ENCODE data around the gene TJP1. TPM values are rescaled to one million over a fixed set of nuclear protein-coding genes. Genes with fewer than 3 reads are reported as not detected.

TJP1 gene
- total RNA-seq, 2 experiments from 2014 or later = not detected

DNA sequence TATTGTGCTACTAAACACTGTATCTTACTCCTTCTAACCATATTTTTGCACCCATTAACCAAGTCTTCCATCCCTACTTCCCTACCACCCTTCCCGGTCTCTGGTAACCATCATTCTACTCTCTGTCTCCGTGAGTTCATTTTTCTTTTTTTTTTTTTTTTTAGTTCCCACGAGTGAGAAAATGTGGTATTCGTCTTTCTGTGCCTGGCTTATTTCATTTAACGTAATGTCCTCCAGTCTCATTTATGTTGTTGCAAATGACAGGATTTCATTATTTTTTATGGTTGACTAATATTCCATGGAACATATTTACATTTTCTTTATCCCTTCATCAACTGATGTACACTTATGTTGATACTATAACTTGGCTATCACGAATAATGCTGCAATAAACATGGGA lies 31.7 kb downstream of the TJP1 start:
- ChIA-PET POLR2A (no interaction called here), CTCF (no interaction called here)
- Mint-ChIP-seq H3K4me1 (ENCODE audit: low read depth) (no peaks in the 10 kb centered on the region), H3K36me3 (ENCODE audit: low read depth) (no peaks in the 10 kb centered on the region), H3K27ac (no peak overlapping the region), H3K9me3 (no peaks in the 10 kb centered on the region), H3K27me3 (peaks cover 35% of the 10 kb centered on the region), H3K4me3 (no peak overlapping the region)
- no peak for DNase-seq
- intact Hi-C loops (cut with micrococcal nuclease) = no loop called here
- TF ChIP-seq CTCF (IDR thresholded peaks at IDR 0.05) = no peak
- no peak for ATAC-seq

- intact Hi-C loops (cut with micrococcal nuclease) = no loop called here
- Mint-ChIP-seq H3K27me3 (peaks cover 34% of the 10 kb centered on the region), H3K4me3 (no peak overlapping the region), H3K9me3 (no peaks in the 10 kb centered on the region), H3K4me1 (ENCODE audit: low read depth) (no peaks in the 10 kb centered on the region), H3K36me3 (ENCODE audit: low read depth) (no peaks in the 10 kb centered on the region), H3K27ac (no peak overlapping the region)
- ATAC-seq (no peak), DNase-seq (no peak)
- TF ChIP-seq CTCF (IDR thresholded peaks at IDR 0.05) = no peak
- ChIA-PET POLR2A (no interaction called here), CTCF (no interaction called here)
Measured at GRCh38 chr15:29789871-29790270, 32.4 kb downstream of the TJP1 start.

DNA sequence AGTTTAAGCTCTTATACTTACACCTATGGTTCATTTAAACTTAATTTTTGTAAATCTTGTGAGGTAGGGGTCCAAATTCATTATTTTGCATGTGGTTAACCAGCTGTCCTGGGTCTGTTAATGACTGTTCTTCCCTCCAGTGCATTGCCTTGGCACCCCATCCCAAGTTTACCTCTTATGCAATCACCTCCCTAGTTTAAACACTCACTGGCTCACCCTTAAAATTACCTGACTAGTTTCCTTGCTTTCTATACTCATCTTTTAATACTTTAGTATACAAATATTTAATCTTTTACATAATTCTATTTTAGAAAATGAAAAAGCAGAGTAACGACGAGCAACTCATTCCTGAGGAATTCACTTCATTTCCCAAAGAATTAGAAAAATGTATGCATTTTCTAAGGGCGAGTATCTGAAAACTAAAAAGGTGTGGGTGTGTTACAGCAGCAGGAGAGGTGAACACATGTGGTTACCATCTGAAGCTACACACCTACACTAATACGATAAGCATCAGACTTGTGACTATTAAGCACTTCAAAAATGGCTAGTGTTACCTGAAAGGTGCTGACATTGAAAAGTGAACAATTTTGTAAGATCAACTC lies 33.7 kb downstream of the TJP1 start:
- no peak for TF ChIP-seq CTCF (IDR thresholded peaks at IDR 0.05)
- ChIA-PET POLR2A (no interaction called here), CTCF (no interaction called here)
- Mint-ChIP-seq H3K4me1 (ENCODE audit: low read depth) (no peaks in the 10 kb centered on the region), H3K9me3 (no peaks in the 10 kb centered on the region), H3K36me3 (ENCODE audit: low read depth) (no peaks in the 10 kb centered on the region), H3K27me3 (peaks cover 23% of the 10 kb centered on the region), H3K4me3 (no peak overlapping the region), H3K27ac (no peak overlapping the region)
- intact Hi-C loops (cut with micrococcal nuclease) = no loop called here
- ATAC-seq = no peak
- no peak for DNase-seq

- ChIA-PET POLR2A (no interaction called here), CTCF (no interaction called here)
- Mint-ChIP-seq H3K27ac (no peak overlapping the region), H3K4me1 (ENCODE audit: low read depth) (no peaks in the 10 kb centered on the region), H3K36me3 (ENCODE audit: low read depth) (no peaks in the 10 kb centered on the region), H3K4me3 (no peak overlapping the region), H3K27me3 (peaks cover 18% of the 10 kb centered on the region), H3K9me3 (no peaks in the 10 kb centered on the region)
- no peak for TF ChIP-seq CTCF (IDR thresholded peaks at IDR 0.05)
- ATAC-seq (no peak), DNase-seq (no peak)
- intact Hi-C loops (cut with micrococcal nuclease) = no loop called here
Measured at GRCh38 chr15:29787767-29788166, 34.5 kb downstream of the TJP1 start.

DNA sequence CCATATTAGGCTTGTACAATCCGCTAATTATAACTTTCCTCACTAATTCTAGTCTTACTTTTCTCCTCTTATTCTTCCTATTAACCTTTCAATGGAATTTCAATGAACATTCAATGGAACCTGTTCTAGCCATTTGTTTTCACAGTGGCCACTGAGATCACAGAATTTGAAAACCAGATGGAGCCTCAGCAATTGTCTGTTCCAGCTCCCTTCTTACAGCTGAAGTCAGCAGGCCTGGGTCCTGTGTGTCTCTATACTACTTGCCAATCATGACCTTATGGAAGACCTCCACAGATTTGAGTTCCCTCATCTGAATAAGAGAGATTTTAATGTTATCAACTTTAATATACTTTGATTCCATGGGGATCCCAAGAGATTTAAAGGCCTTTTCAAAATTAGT lies 36.6 kb downstream of the TJP1 start:
- no peak for DNase-seq
- no peak overlapping the region for H3K4me3 Mint-ChIP-seq
- ATAC-seq = no peak
- H3K9me3 Mint-ChIP-seq = no peaks in the 10 kb centered on the region
- H3K27ac Mint-ChIP-seq = no peak overlapping the region
- no peak for TF ChIP-seq CTCF (IDR thresholded peaks at IDR 0.05)
- H3K4me1 Mint-ChIP-seq (ENCODE audit: low read depth) = no peaks in the 10 kb centered on the region
- intact Hi-C loops (cut with micrococcal nuclease) = no loop called here
- peaks cover 12% of the 10 kb centered on the region for H3K27me3 Mint-ChIP-seq
- ChIA-PET POLR2A (no interaction called here), CTCF (no interaction called here)
- H3K36me3 Mint-ChIP-seq (ENCODE audit: low read depth) = no peaks in the 10 kb centered on the region
